ENCODE results near the gene GALNT15. TPM values are rescaled to one million over a fixed set of nuclear protein-coding genes. Genes with fewer than 3 reads are reported as not detected.

GALNT15 gene
- polyA plus RNA-seq, 5 donors = 0.58 to 2.0 (median 1.5) TPM

- no peak for DNase-seq
Observed at GRCh38 chr3:16227566-16227965, 53.1 kb downstream of the GALNT15 start.

- DNase-seq = no peak
Observed at GRCh38 chr3:16229681-16230080, 55.2 kb downstream of the GALNT15 start.

GRCh38 chr3:16231983-16232382 is 57.5 kb downstream of the GALNT15 start:
- DNase-seq = no peak

GRCh38 chr3:16233806-16234205 is 59.3 kb downstream of the GALNT15 start:
- no peak for DNase-seq

- DNase-seq = no peak
Observed at GRCh38 chr3:16234281-16234680, 59.8 kb downstream of the GALNT15 start.

- no peak for DNase-seq
Observed at GRCh38 chr3:16236030-16236639, 61.7 kb downstream of the GALNT15 start.

GRCh38 chr3:16236856-16237393 is 62.4 kb downstream of the GALNT15 start:
- DNase-seq = peak; percentile 8 to 18

GRCh38 chr3:16239086-16239770 is 64.7 kb downstream of the GALNT15 start:
- DNase-seq = no peak

GRCh38 chr3:16239780-16240179 is 65.3 kb downstream of the GALNT15 start:
- no peak for DNase-seq

GRCh38 chr3:16240229-16241023 is 65.9 kb downstream of the GALNT15 start:
- DNase-seq = no peak

- DNase-seq = no peak
Observed at GRCh38 chr3:16241225-16241624, 66.7 kb downstream of the GALNT15 start.

- no peak for DNase-seq
Observed at GRCh38 chr3:16242177-16242576, 67.7 kb downstream of the GALNT15 start.

GRCh38 chr3:16243706-16244490 is 69.4 kb downstream of the GALNT15 start:
- DNase-seq = no peak

GRCh38 chr3:16245609-16246008 is 71.1 kb downstream of the GALNT15 start:
- DNase-seq = no peak

GRCh38 chr3:16247282-16248061 is 73.0 kb downstream of the GALNT15 start:
- peak; percentile 70 to 80 for DNase-seq

GRCh38 chr3:16248556-16248955 is 74.1 kb downstream of the GALNT15 start:
- no peak for DNase-seq

GRCh38 chr3:16249336-16249735 is 74.9 kb downstream of the GALNT15 start:
- DNase-seq = no peak

- no peak for DNase-seq
Observed at GRCh38 chr3:16249886-16250285, 75.4 kb downstream of the GALNT15 start.

- no peak for DNase-seq
Observed at GRCh38 chr3:16251316-16252085, 77.0 kb downstream of the GALNT15 start.

All from right lung (tissue), 5 donors.